Measurements from ENCODE around the gene ATXN7. TPM values are rescaled to one million over a fixed set of nuclear protein-coding genes. Genes with fewer than 3 reads are reported as not detected.

ATXN7 gene
- total RNA-seq, 4 donors from 2014 or later: 44.8 to 113 (median 51.0) TPM

DNA sequence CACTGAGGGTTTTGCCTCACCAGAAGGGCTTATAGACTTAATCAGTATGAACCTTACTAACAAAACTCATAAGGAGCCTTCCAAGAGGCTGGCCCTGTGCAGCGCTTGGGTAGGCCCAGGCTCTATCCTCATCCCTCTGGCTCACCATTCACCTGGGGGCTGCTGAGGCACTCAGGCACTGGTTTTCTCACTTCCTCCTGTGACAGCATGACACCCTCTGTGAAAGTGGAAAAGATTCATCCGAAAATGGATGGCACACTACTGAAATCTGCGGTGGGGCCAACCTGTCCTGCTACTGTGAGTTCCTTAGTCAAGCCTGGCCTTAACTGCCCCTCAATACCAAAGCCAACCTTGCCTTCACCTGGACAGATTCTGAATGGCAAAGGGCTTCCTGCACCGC is 118.3 kb downstream of the ATXN7 start:
- no peak for DNase-seq
- in situ Hi-C loops (cut with MboI; ENCODE audit: low pct_ligation_motif_present in 1 of 4, low pct_unique_long_range_greater_than_20kb in 1 of 4, low sequenced_read_pairs in 3 of 4): no loop called here
- Histone ChIP-seq H3K27ac (no peak overlapping the region), H3K36me3 (peaks cover 0 to 41% (median 8%) of the 10 kb centered on the region in 4 donors), H3K27me3 (no peaks in the 10 kb centered on the region), H3K4me3 (no peak overlapping the region), H3K9me3 (no peaks in the 10 kb centered on the region), H3K4me1 (peaks cover 0 to 23% (median 17%) of the 10 kb centered on the region in 4 donors)
- TF ChIP-seq POLR2A (IDR thresholded peaks at IDR 0.05) (no peak), POLR2AphosphoS5 (IDR thresholded peaks at IDR 0.05) (no peak), EP300 (IDR thresholded peaks at IDR 0.05; ENCODE audit: low read depth) (no peak)
- TF ChIP-seq, protein P1, sequence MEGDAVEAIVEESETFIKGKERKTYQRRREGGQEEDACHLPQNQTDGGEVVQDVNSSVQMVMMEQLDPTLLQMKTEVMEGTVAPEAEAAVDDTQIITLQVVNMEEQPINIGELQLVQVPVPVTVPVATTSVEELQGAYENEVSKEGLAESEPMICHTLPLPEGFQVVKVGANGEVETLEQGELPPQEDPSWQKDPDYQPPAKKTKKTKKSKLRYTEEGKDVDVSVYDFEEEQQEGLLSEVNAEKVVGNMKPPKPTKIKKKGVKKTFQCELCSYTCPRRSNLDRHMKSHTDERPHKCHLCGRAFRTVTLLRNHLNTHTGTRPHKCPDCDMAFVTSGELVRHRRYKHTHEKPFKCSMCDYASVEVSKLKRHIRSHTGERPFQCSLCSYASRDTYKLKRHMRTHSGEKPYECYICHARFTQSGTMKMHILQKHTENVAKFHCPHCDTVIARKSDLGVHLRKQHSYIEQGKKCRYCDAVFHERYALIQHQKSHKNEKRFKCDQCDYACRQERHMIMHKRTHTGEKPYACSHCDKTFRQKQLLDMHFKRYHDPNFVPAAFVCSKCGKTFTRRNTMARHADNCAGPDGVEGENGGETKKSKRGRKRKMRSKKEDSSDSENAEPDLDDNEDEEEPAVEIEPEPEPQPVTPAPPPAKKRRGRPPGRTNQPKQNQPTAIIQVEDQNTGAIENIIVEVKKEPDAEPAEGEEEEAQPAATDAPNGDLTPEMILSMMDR (IDR thresholded peaks at IDR 0.05): no peak
- 80 to 92% methylated on average over 1 to 4 of the region's 4 CpGs for WGBS, 2 donors (ENCODE audit: low coverage in 1 of 2)
- intact Hi-C loops (cut with DNase I; ENCODE audit: low total_unique reads): no loop called here

DNA sequence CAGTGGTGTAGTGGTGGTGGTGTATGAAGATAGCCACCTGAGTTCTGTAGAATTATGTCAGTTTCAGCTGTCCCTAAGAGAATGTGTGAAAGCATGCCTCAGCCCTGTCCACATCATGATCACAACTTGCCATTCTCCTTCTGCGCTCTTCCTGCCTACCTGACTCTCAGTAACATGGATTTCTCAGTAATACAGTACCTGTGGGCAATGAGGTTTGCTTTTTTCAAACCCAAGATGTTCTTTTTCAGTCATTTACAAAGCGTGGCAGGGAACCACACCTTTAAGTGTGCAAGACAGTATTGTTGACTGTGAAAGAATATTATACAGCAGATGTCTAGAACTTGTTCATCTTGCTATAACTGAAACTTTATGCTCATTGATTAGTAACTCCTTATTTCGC is 120.7 kb downstream of the ATXN7 start:
- in situ Hi-C loops (cut with MboI; ENCODE audit: low pct_ligation_motif_present in 1 of 4, low pct_unique_long_range_greater_than_20kb in 1 of 4, low sequenced_read_pairs in 3 of 4) (no loop called here), intact Hi-C loops (cut with DNase I; ENCODE audit: low total_unique reads) (no loop called here)
- no peak for DNase-seq
- WGBS, 2 donors (ENCODE audit: low coverage in 1 of 2): 93 to 97% methylated on average over 3 of the region's 3 CpGs
- Histone ChIP-seq H3K27me3 (no peaks in the 10 kb centered on the region), H3K27ac (no peak overlapping the region), H3K9me3 (no peaks in the 10 kb centered on the region), H3K4me1 (peaks cover 0 to 6% (median 3%) of the 10 kb centered on the region in 4 donors), H3K4me3 (no peak overlapping the region), H3K36me3 (peaks cover 0 to 61% (median 18%) of the 10 kb centered on the region in 4 donors)
- TF ChIP-seq POLR2A (IDR thresholded peaks at IDR 0.05) (no peak), EP300 (IDR thresholded peaks at IDR 0.05; ENCODE audit: low read depth) (no peak), POLR2AphosphoS5 (IDR thresholded peaks at IDR 0.05) (no peak)
- TF ChIP-seq, protein P1 (IDR thresholded peaks at IDR 0.05): no peak

DNA sequence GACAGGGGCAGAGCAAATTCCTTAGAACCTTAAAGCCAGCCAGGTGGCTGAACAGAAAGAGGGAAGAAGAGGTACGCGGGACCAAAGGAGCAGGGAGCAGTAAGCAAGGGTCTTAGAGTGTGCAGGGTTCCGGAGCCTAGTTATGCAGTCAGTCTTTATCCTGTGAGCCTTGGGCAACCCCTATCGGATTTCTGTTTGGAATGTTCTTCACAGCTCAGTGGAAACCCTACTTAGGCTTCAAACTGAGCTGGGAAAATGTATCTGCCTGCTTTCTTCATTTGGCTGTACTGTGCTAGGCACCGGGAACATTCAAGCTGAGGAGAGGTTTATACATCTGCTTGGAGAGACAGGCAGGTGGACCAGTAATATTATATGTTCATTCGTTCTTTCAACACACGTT is 122.5 kb downstream of the ATXN7 start:
- DNase-seq: no peak
- Histone ChIP-seq H3K27me3 (no peaks in the 10 kb centered on the region), H3K4me3 (no peak overlapping the region), H3K36me3 (peaks cover 0 to 64% (median 21%) of the 10 kb centered on the region in 4 donors), H3K9me3 (no peaks in the 10 kb centered on the region), H3K4me1 (no peaks in the 10 kb centered on the region), H3K27ac (no peak overlapping the region)
- TF ChIP-seq POLR2AphosphoS5 (IDR thresholded peaks at IDR 0.05): no peak
- TF ChIP-seq EP300 (IDR thresholded peaks at IDR 0.05; ENCODE audit: low read depth): no peak
- TF ChIP-seq, protein P1 (IDR thresholded peaks at IDR 0.05): no peak
- TF ChIP-seq POLR2A (IDR thresholded peaks at IDR 0.05): no peak
- intact Hi-C loops (cut with DNase I; ENCODE audit: low total_unique reads) (no loop called here), in situ Hi-C loops (cut with MboI; ENCODE audit: low pct_ligation_motif_present in 1 of 4, low pct_unique_long_range_greater_than_20kb in 1 of 4, low sequenced_read_pairs in 3 of 4) (no loop called here)
- 89% methylated on average over 3 to 7 of the region's 7 CpGs for WGBS, 2 donors (ENCODE audit: low coverage in 1 of 2)

DNA sequence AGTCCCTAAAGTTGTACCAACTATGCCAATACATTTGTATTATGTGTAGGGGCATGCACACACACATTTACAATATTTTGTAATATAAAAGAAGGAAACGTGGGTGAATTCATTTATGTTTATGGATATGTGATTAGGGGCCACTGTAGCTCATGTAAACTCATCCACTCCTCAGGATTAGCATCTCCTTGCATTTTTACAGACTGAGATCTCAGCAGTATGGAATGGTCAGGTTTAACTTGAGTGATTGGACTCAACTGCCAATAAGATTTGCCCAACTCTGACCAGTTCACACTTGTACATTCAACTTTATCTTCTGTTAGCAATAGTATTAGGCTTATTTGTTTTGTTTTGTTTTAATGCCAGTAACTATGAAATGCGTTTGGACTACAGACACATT is 123.2 kb downstream of the ATXN7 start:
- TF ChIP-seq POLR2A (IDR thresholded peaks at IDR 0.05): no peak
- no peak for TF ChIP-seq POLR2AphosphoS5 (IDR thresholded peaks at IDR 0.05)
- TF ChIP-seq, protein P1 (IDR thresholded peaks at IDR 0.05): no peak
- intact Hi-C loops (cut with DNase I; ENCODE audit: low total_unique reads): no loop called here
- H3K4me3 ChIP-seq: no peak overlapping the region
- WGBS, 2 donors (ENCODE audit: low coverage in 1 of 2): 78 to 79% methylated on average over 2 of the region's 2 CpGs
- H3K27me3 ChIP-seq: no peaks in the 10 kb centered on the region
- H3K27ac ChIP-seq: no peak overlapping the region
- no peaks in the 10 kb centered on the region for H3K9me3 ChIP-seq
- peaks cover 0 to 68% (median 24%) of the 10 kb centered on the region in 4 donors for H3K36me3 ChIP-seq
- no peak for DNase-seq
- in situ Hi-C loops (cut with MboI; ENCODE audit: low pct_ligation_motif_present in 1 of 4, low pct_unique_long_range_greater_than_20kb in 1 of 4, low sequenced_read_pairs in 3 of 4): no loop called here
- H3K4me1 ChIP-seq: no peaks in the 10 kb centered on the region
